Measurements from ENCODE around the gene EDNRA. TPM values are rescaled to one million over a fixed set of nuclear protein-coding genes. Genes with fewer than 3 reads are reported as not detected.
"Not testable (repeated sequence)": the region's sequence is repeated elsewhere in the genome, so short reads cannot be mapped to it uniquely, and the experiment has no call there.

EDNRA gene
- total RNA-seq (2014; rRNA removed; shearing (Covaris generic)): not detected in 2 replicates

DNA sequence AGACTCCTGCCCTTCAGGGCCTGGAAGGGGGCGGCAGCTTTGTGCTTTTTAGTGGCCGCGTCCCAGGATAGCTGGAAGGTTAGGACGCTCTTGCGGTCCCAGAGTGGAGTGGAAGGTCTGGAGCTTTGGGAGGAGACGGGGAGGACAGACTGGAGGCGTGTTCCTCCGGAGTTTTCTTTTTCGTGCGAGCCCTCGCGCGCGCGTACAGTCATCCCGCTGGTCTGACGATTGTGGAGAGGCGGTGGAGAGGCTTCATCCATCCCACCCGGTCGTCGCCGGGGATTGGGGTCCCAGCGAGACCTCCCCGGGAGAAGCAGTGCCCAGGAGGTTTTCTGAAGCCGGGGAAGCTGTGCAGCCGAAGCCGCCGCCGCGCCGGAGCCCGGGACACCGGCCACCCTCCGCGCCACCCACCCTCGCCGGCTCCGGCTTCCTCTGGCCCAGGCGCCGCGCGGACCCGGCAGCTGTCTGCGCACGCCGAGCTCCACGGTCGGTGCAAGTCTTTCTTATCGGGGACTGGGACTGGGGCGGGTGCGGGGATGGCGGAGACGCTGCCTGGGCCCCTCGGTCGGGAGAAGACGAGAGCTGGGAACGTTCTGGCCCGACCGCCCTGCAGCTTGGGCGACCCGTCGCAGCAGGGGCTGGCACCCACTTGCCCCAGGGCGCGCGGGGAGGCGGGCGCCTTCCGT, at the start of gene EDNRA:
EDNRA (plus strand) TSS at position 207 of the 686 bp plus-strand sequence. CDS start 4,585 bp downstream, outside the sequence.
- no peak for DNase-seq (ENCODE audit: low spot score)
- in situ Hi-C loops (cut with HindIII; ENCODE audit: low sequenced_read_pairs): no loop called here

DNA sequence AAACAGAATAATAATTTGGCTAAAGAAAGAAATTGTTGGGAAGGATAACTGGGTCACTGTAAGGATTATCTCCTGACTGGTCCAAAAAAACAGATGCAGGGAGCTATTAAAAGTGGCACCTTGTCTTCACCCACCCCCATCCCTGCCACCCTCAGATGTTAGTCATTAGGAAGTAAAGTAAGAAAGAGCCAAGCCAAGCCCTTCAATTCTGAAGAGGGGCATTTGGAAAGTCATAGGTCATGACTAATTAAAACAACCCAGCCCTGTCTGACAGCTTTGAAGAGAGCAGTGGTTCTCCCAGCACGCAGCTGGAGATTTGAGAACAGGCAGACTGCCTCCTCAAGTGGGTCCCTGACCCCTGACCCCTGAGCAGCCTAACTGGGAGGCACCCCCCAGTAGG, 46.5 kb upstream of the EDNRA start:
- DNase-seq (ENCODE audit: low spot score); in situ Hi-C loops (cut with HindIII; ENCODE audit: low sequenced_read_pairs): not testable (repeated sequence)

GRCh38 chr4:147440442-147440841, 40.5 kb upstream of the EDNRA start:
- DNase-seq (ENCODE audit: low spot score): no peak
- in situ Hi-C loops (cut with HindIII; ENCODE audit: low sequenced_read_pairs): no loop called here

- DNase-seq (ENCODE audit: low spot score): no peak
- in situ Hi-C loops (cut with HindIII; ENCODE audit: low sequenced_read_pairs): no loop called here
Observed at GRCh38 chr4:147447786-147448185, 33.1 kb upstream of the EDNRA start.

DNA sequence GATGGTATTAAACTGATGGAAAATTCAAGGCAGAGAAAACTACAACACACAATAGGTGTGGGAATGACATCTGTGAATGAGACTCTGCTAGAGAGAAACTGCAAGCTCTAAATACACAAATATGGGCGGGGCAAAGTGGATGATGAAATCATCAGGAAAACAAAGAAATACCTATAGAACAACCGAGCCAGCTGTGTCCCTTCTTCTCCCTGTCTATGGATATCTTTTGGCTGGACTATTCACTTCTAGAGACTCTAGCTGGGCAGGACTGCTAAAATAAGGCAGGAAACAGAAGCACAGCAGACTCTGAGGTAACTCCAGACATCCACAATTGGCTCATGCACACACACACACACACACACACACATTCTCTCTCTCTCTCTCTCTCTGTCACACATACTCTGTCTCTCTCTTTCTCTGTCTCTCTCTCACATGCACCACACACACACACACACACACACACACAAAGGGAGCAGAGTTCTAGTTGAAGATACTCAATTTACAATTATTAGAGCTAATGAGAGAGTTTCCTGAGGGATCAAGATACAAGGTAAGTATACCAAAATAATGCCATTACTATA, 27.2 kb upstream of the EDNRA start:
- in situ Hi-C loops (cut with HindIII; ENCODE audit: low sequenced_read_pairs): no loop called here
- no peak for DNase-seq (ENCODE audit: low spot score)

- in situ Hi-C loops (cut with HindIII; ENCODE audit: low sequenced_read_pairs): no loop called here
- DNase-seq (ENCODE audit: low spot score): no peak
Observed at GRCh38 chr4:147456706-147457105, 24.2 kb upstream of the EDNRA start.

GRCh38 chr4:147461161-147461560, 19.7 kb upstream of the EDNRA start:
- no peak for DNase-seq (ENCODE audit: low spot score)
- in situ Hi-C loops (cut with HindIII; ENCODE audit: low sequenced_read_pairs): no loop called here

GRCh38 chr4:147463065-147463464, 17.8 kb upstream of the EDNRA start:
- DNase-seq (ENCODE audit: low spot score): no peak
- in situ Hi-C loops (cut with HindIII; ENCODE audit: low sequenced_read_pairs): no loop called here

DNA sequence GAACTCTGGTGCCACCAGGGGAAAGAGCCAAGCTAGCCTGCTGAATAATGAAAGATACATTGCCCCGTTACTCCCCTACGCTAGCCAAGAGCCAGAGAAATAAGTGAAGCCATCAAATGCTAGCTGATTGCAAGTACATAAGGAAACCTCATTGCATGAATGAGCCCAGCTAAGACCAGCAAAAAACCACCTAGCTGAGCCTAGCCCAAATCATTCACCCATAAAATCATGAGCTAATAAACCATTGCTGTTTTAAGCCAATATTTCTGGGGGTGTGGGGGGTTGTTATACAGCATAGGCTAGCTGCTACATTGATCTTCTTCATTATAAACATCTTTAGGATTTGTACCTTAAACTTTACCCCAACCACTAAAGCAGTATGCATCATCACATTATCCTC, 15.4 kb upstream of the EDNRA start:
- no peak for DNase-seq (ENCODE audit: low spot score)
- in situ Hi-C loops (cut with HindIII; ENCODE audit: low sequenced_read_pairs): no loop called here

DNA sequence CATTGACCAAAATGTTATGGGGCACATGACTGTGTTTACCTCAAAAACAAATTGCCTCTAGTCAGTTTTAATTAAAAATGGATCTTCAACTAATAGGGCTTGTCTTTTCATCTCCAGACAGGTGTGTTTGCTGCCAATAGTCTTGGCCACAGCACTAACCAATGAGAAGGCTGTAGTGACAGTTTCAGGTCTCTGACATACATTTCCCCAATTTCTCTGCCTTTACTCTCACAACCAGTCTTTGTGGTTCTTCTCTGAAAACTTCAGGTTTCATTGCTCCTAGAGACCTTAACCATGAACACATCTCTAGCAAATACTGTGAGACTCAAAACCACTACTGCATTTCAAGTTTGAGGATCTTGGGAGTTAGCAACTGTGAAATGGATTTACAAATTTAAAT, 3.5 kb upstream of the EDNRA start:
- DNase-seq (ENCODE audit: low spot score): no peak
- in situ Hi-C loops (cut with HindIII; ENCODE audit: low sequenced_read_pairs): no loop called here

GRCh38 chr4:147479376-147479775, 1.5 kb upstream of the EDNRA start:
- no peak for DNase-seq (ENCODE audit: low spot score)
- in situ Hi-C loops (cut with HindIII; ENCODE audit: low sequenced_read_pairs): no loop called here

DNA sequence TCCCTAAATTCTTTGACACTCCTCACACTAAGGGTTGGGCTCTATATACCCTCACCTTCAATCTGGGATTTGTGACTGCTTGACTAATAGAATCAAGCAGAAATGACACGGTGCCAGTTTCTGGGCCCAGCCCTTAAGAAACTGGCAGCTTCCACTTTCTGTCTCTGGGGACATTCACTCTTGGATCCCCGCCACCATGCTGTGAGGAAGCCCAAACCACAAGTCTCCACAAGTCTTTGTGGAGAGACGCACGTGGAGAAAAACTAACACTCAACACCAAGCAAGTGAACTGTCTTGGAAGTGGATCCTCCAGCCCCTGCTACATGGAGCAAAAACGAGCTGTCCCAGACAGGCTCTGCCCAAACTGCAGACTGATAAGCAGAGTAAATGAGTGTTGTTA, 1.1 kb upstream of the EDNRA start:
- no peak for DNase-seq (ENCODE audit: low spot score)
- in situ Hi-C loops (cut with HindIII; ENCODE audit: low sequenced_read_pairs): no loop called here

- in situ Hi-C loops (cut with HindIII; ENCODE audit: low sequenced_read_pairs): no loop called here
Observed at GRCh38 chr4:147480502-147480890, 401 bp upstream of the EDNRA start.

DNA sequence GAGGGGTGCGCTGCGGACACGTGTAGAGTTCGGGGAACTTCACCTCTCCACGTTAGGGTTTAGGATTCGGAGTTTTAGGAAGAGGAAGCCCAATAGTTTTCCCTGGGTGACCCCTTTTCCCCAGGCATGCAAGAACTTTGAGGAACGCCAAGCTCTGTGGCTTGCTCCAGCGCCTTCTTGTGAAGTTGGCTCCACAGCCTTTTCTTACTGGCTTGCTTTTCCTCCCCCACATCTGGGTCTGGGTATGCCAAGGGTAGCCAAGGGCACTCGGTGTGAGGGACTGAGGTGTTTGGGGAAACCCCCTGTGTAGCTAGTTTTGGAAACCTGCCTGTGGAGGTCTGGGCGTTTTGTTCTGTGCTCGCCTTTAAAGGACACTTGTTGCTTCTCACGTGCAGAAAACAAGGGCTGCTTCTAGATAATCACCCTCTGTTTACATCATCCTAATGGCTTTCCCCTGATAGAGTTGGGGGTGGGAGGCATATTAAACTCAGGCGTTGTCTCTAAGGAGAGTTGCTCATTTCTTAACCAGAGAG, 746 bp downstream of the EDNRA start:
- no peak for DNase-seq (ENCODE audit: low spot score)
- in situ Hi-C loops (cut with HindIII; ENCODE audit: low sequenced_read_pairs): no loop called here

More at GRCh38 chr4:147480502-147480890, 401 bp upstream of the EDNRA start:
- no peak for DNase-seq (ENCODE audit: low spot score)

GRCh38 chr4:147482281-147482680, 1.4 kb downstream of the EDNRA start:
- DNase-seq (ENCODE audit: low spot score): no peak
- in situ Hi-C loops (cut with HindIII; ENCODE audit: low sequenced_read_pairs): no loop called here

DNA sequence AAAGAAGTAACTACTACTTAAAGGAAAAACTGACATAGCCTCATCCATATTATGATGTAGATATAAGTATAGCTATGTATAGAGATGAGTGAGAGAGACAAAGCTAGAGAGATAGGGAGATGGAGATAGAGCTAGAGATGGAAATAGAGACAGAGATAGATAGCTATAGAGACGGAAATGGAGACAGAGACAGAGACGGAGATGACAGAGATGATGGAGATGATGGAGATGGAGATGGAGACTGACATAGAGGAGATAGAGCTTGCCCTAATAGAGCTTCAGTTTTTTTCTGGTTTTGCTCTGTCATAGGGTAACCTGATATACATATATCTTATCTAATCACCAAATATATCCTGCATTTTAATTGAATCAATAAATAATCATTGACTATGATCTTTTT, 4.3 kb downstream of the EDNRA start:
- DNase-seq (ENCODE audit: low spot score): no peak
- in situ Hi-C loops (cut with HindIII; ENCODE audit: low sequenced_read_pairs): no loop called here

GRCh38 chr4:147487616-147488015, 6.7 kb downstream of the EDNRA start:
- no peak for DNase-seq (ENCODE audit: low spot score)
- in situ Hi-C loops (cut with HindIII; ENCODE audit: low sequenced_read_pairs): no loop called here

- in situ Hi-C loops (cut with HindIII; ENCODE audit: low sequenced_read_pairs): no loop called here
- no peak for DNase-seq (ENCODE audit: low spot score)
Observed at GRCh38 chr4:147488556-147488955, 7.7 kb downstream of the EDNRA start.

DNA sequence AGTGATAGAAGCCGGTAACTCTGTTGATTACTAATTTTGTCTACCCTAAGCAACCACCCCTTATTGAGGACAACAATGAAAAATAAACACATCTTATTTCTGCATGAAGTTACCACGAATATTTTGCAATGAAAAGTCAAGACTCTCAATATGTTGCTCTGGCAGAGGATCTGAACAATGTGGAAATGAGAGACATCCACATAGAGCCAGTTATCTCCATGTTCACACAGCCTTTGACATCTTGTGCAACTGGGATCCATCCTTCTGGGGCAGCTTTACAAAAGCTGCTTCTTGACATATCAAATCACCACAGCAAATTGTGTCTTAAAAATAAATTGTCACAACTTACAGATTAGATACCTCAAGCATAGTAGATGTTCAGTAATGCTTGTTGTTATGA, 10.2 kb downstream of the EDNRA start:
- no peak for DNase-seq (ENCODE audit: low spot score)
- in situ Hi-C loops (cut with HindIII; ENCODE audit: low sequenced_read_pairs): no loop called here

GRCh38 chr4:147492306-147492705, 11.4 kb downstream of the EDNRA start:
- in situ Hi-C loops (cut with HindIII; ENCODE audit: low sequenced_read_pairs): no loop called here
- DNase-seq (ENCODE audit: low spot score): no peak

GRCh38 chr4:147492761-147493160, 11.9 kb downstream of the EDNRA start:
- in situ Hi-C loops (cut with HindIII; ENCODE audit: low sequenced_read_pairs): no loop called here
- no peak for DNase-seq (ENCODE audit: low spot score)

All from G401 (cell line).